ENCODE data around the gene CNN3.

- no peak for TF ChIP-seq CTCF (IDR thresholded peaks at IDR 0.05 in 4 of 5, conservative IDR thresholded peaks at IDR 0.05 in 1 of 5)
- TF ChIP-seq POLR2A (IDR thresholded peaks at IDR 0.05), result no peak
These were observed 23.1 kb upstream of the CNN3 start for GRCh38 chr1:94949681-94950661.
